OCI-LY7 (cell line): ENCODE results near the gene ANKRD27. TPM values are rescaled to one million over a fixed set of nuclear protein-coding genes. Genes with fewer than 3 reads are reported as not detected.
A peak's percentile ranks its signal among the peaks of the same experiment; 100 is the strongest.

Experiments used
- BruUV-seq: library from RNA; stranded (reverse); fragments of 400-500 nt; replicated peaks from 2 replicates; lab custom pipeline; 2021; lab: Mats Ljungman, UMichigan
- CTCF ChIA-PET: fragments of 300-600 bp; sonication (Branson Sonifier 250); formaldehyde crosslinking; loops from one replicate; lab custom pipeline; 2022; ENCODE audit warnings: antibody characterized with exemption; ENCODE audit not compliant: unreplicated experiment; lab: Charles Lee
- POLR2A ChIA-PET: fragments of 300-600 bp; sonication (Branson Sonifier 250); formaldehyde crosslinking; loops from one replicate; lab custom pipeline; 2022; ENCODE audit warnings: antibody characterized with exemption; lab: Charles Lee
- DNase-seq: peaks from one replicate; pipeline ENCODE4 v3.0.0-alpha.2; 2015; ENCODE audit warnings: low spot score
- H2AFZ ChIP-seq: fragments of 200-600 bp; sonication (generic), shearing (Covaris generic); 2 replicates; pipeline ENCODE4 v1.6.1; 2014; ENCODE audit warnings: mild to moderate bottlenecking, antibody characterized with exemption, low read length, moderate library complexity
- H3K27ac ChIP-seq: fragments of 200-600 bp; sonication (generic); 2 replicates; pipeline ENCODE4 v1.5.1; 2014; ENCODE audit warnings: mixed run types, low read depth, mild to moderate bottlenecking, moderate library complexity, low read length, inconsistent platforms; ENCODE audit not compliant: poor library complexity, severe bottlenecking
- H3K36me3 ChIP-seq: fragments of 200-600 bp; sonication (generic); 2 replicates; pipeline ENCODE4 v1.6.1; 2014; ENCODE audit warnings: mild to moderate bottlenecking, antibody characterized with exemption, low read length, moderate library complexity, mixed read lengths; ENCODE audit not compliant: insufficient read depth
- H3K4me1 ChIP-seq: fragments of 200-600 bp; sonication (generic); 2 replicates; pipeline ENCODE4 v1.5.1; 2014; ENCODE audit warnings: mild to moderate bottlenecking, low read length; ENCODE audit not compliant: insufficient read depth, poor library complexity, severe bottlenecking
- H3K4me2 ChIP-seq: fragments of 200-600 bp; sonication (generic); 2 replicates; pipeline ENCODE4 v1.6.1; 2014; ENCODE audit warnings: mild to moderate bottlenecking, low read length
- H3K4me3 ChIP-seq: fragments of 200-600 bp; sonication (generic); 2 replicates; pipeline ENCODE4 v1.5.1; 2014; ENCODE audit warnings: mild to moderate bottlenecking, low read depth, low read length; ENCODE audit not compliant: poor library complexity, severe bottlenecking
- H3K79me2 ChIP-seq: fragments of 200-600 bp; sonication (generic); 2 replicates; pipeline ENCODE4 v1.6.1; 2016; ENCODE audit warnings: low read depth, mild to moderate bottlenecking, low read length, moderate library complexity, mixed read lengths; ENCODE audit not compliant: insufficient read depth
- H3K9me2 ChIP-seq: fragments of 200-600 bp; sonication (generic); 2 replicates; pipeline ENCODE4 v1.6.1; 2016; ENCODE audit warnings: mild to moderate bottlenecking, low read length, mixed read lengths; ENCODE audit not compliant: insufficient read depth
- H3K9me3 ChIP-seq: fragments of 200-600 bp; sonication (generic); 2 replicates; pipeline ENCODE4 v1.6.1; 2014; ENCODE audit warnings: mild to moderate bottlenecking, mixed run types, low read length, mixed read lengths
- H4K20me1 ChIP-seq: fragments of 200-600 bp; sonication (generic); 2 replicates; pipeline ENCODE4 v1.6.1; 2014; ENCODE audit warnings: mild to moderate bottlenecking, antibody characterized with exemption, low read length, moderate library complexity, mixed read lengths; ENCODE audit not compliant: insufficient read depth
- CTCF ChIP-seq: fragments of 200-600 bp; sonication (generic); conservative IDR thresholded peaks from 2 replicates; pipeline ENCODE4 v1.5.1; 2014; ENCODE audit warnings: mild to moderate bottlenecking, antibody characterized with exemption, low read length, moderate library complexity, mixed read lengths
- EZH2phosphoT487 ChIP-seq: fragments of 200-600 bp; sonication (generic); IDR thresholded peaks from 2 replicates; pipeline ENCODE4 v1.6.1; 2018; ENCODE audit warnings: low read depth, borderline replicate concordance, mild to moderate bottlenecking, mixed run types, antibody characterized with exemption, low read length, moderate library complexity, mixed read lengths
- intact Hi-C: fragments of 100-400 bp; cut with micrococcal nuclease; formaldehyde crosslinking; loops from one replicate; pipeline ENCODE4 v1.10.0; 2022; ENCODE audit not compliant: unreplicated experiment
- total RNA-seq, 2 experiments: library from RNA; depleted of rRNA in 1 of 2; stranded (reverse); fragments of >200 nt in 1 of 2; shearing (Covaris generic) in 1 of 2; gene quantifications; 2 replicates each; pipeline ENCODE4 v1.2.3, GENCODE V29; 2014 to 2022

Gene ANKRD27
- total RNA-seq, 2 experiments from 2014 or later: 43.0 to 58.5 TPM

- CTCF ChIA-PET: no interaction called here
- Histone ChIP-seq H3K79me2 (peaks cover 13% of the 10 kb centered on the region; the same call in 1 of the 2 replicates), H3K4me3 (peak overlapping the region; percentile 72), H3K36me3 (peaks cover 9% of the 10 kb centered on the region; the same call in 1 of the 2 replicates), H3K4me1 (peaks cover 23% of the 10 kb centered on the region), H3K9me2 (no peaks in the 10 kb centered on the region), H4K20me1 (no peaks in the 10 kb centered on the region), H3K9me3 (no peaks in the 10 kb centered on the region), H3K27ac (no peak overlapping the region), H3K4me2 (peak overlapping the region; percentile 82), H2AFZ (no peak overlapping the region)
- POLR2A ChIA-PET: no interaction called here
- intact Hi-C loops: no loop called here
- DNase-seq: no peak
- TF ChIP-seq CTCF: no peak
- TF ChIP-seq EZH2phosphoT487: no peak
- no TSS peak for BruUV-seq
Measured at GRCh38 chr19:32692727-32693061, 17.7 kb upstream of the ANKRD27 start.

- intact Hi-C loops: no loop called here
- H3K9me2 ChIP-seq: no peaks in the 10 kb centered on the region
- H3K4me3 ChIP-seq: peak overlapping the region; percentile 72
- H4K20me1 ChIP-seq: no peaks in the 10 kb centered on the region
- H2AFZ ChIP-seq: peak overlapping the region; percentile 39; the same call in 1 of the 2 replicates
- ChIA-PET POLR2A (interaction anchor here (1.0 kb wide), 1 partner anchor 20 kb away, joined by 4 read pairs; no protein-coding TSS in a partner anchor), CTCF (no interaction called here)
- peaks cover 13% of the 10 kb centered on the region; the same call in 1 of the 2 replicates for H3K79me2 ChIP-seq
- DNase-seq: peak; percentile 41
- peaks cover 5% of the 10 kb centered on the region; the same call in 1 of the 2 replicates for H3K36me3 ChIP-seq
- H3K9me3 ChIP-seq: no peaks in the 10 kb centered on the region
- H3K4me1 ChIP-seq: peaks cover 23% of the 10 kb centered on the region
- peak overlapping the region; percentile 82 for H3K4me2 ChIP-seq
- TF ChIP-seq EZH2phosphoT487 (no peak), CTCF (no peak)
- no TSS peak for BruUV-seq
- peak overlapping the region; percentile 32 for H3K27ac ChIP-seq
Measured at GRCh38 chr19:32691952-32692726, 17.2 kb upstream of the ANKRD27 start.
